ENCODE measurements around the gene NINJ2. TPM values are rescaled to one million over a fixed set of nuclear protein-coding genes. Genes with fewer than 3 reads are reported as not detected.

NINJ2 gene
- total RNA-seq, 1 donor from 2014 or later: not detected

DNA sequence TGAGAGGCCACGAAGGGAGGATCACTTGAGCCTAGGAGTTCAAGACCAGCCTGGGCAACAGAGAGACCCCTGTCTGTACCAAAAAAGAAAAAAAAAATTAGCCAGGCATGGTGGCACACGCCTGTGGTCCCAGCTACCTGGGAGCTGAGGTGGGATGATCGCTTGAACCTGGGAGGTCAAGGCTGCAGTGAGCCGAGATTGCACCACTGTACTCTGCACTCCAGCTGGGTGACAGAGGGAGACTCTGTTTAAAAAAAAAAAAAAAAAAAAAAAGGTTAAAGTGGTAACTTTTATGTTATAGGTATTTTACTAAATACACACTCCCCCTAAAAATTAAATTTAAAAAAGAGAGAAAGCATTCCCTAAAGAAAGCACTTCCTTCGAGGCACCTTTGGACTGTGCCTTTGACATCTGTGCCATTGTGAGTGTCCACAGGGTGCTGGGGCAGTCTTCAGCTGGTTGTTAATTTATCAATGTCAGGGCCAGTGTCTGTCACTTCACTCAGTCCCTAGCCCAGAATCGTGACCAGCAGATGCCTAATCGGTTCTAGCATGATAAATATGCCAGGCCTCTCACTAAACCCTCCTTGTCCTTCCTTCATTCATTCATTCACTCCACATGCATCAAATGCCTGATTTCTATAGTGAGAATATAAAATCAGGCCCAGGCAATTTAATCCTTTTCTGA lies 140.4 kb downstream of the NINJ2 start:
- Histone ChIP-seq H3K4me3 (ENCODE audit: low read depth, low read length) (no peak overlapping the region), H3K36me3 (ENCODE audit: control insufficient read depth, insufficient read depth, low read length) (no peaks in the 10 kb centered on the region), H3K27me3 (ENCODE audit: control insufficient read depth, insufficient read depth, low read length) (no peaks in the 10 kb centered on the region)
- TF ChIP-seq, protein P1, sequence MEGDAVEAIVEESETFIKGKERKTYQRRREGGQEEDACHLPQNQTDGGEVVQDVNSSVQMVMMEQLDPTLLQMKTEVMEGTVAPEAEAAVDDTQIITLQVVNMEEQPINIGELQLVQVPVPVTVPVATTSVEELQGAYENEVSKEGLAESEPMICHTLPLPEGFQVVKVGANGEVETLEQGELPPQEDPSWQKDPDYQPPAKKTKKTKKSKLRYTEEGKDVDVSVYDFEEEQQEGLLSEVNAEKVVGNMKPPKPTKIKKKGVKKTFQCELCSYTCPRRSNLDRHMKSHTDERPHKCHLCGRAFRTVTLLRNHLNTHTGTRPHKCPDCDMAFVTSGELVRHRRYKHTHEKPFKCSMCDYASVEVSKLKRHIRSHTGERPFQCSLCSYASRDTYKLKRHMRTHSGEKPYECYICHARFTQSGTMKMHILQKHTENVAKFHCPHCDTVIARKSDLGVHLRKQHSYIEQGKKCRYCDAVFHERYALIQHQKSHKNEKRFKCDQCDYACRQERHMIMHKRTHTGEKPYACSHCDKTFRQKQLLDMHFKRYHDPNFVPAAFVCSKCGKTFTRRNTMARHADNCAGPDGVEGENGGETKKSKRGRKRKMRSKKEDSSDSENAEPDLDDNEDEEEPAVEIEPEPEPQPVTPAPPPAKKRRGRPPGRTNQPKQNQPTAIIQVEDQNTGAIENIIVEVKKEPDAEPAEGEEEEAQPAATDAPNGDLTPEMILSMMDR (IDR thresholded peaks at IDR 0.05; ENCODE audit: insufficient read depth, low read length, poor library complexity, severe bottlenecking): no peak
- DNase-seq (ENCODE audit: low read depth): no peak

DNA sequence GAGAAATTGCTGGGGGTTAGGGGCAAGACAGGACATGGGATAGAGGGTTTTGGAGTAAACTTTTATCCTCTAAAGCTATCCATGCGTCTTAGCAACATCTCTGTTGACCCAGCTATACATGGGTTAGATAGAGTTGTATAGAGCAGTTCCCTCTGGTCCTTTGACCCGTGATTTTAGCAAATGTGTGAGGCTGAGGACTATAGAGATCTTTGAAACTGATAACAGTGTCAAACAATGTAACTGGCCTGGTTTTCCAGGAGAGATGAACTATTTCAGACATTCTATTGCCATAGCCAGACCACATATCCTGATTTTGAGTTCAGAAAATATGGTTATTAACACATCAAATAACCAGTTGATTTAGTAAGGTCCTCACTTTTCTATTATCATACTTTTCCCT lies 143.1 kb downstream of the NINJ2 start:
- no peak overlapping the region for H3K4me3 ChIP-seq (ENCODE audit: low read depth, low read length)
- H3K27me3 ChIP-seq (ENCODE audit: control insufficient read depth, insufficient read depth, low read length): no peaks in the 10 kb centered on the region
- DNase-seq (ENCODE audit: low read depth): no peak
- TF ChIP-seq, protein P1 (IDR thresholded peaks at IDR 0.05; ENCODE audit: insufficient read depth, low read length, poor library complexity, severe bottlenecking): no peak
- H3K36me3 ChIP-seq (ENCODE audit: control insufficient read depth, insufficient read depth, low read length): no peaks in the 10 kb centered on the region

DNA sequence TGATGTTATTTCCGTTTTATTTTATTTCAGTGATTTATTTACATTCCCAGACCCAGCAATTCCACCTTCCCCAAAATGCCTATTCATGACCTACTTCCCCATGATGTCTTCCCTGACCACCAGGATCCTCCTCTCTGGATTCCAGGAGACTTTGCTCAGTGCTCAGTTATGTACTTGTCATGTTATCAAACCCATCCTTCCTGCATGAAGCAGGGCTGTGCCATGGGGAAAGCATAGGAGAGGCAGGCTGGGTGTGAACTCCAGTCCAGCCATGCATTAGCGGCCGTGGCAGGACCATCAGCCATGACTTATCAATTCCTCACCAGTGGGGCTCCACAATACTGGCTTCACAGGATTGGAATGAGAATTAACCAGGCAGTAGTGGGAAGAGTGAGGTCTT lies 145.7 kb downstream of the NINJ2 start:
- Histone ChIP-seq H3K36me3 (ENCODE audit: control insufficient read depth, insufficient read depth, low read length) (no peaks in the 10 kb centered on the region), H3K4me3 (ENCODE audit: low read depth, low read length) (no peak overlapping the region), H3K27me3 (ENCODE audit: control insufficient read depth, insufficient read depth, low read length) (no peaks in the 10 kb centered on the region)
- no peak for DNase-seq (ENCODE audit: low read depth)
- TF ChIP-seq, protein P1 (IDR thresholded peaks at IDR 0.05; ENCODE audit: insufficient read depth, low read length, poor library complexity, severe bottlenecking): no peak

Other genes starting within 250 kb of the NINJ2 start
- gene B4GALNT3, start 203.5 kb downstream of the NINJ2 start, total RNA-seq: 5.1 and 6.8 TPM in 2 replicates
- 57.6 and 89.6 TPM in 2 replicates for gene WNK1, start 89.1 kb upstream of the NINJ2 start, total RNA-seq

Measured in kidney epithelial cell (primary cell).